Heart left ventricle (tissue), 16 donors: ENCODE data around the gene USP10. TPM values are rescaled to one million over a fixed set of nuclear protein-coding genes. Genes with fewer than 3 reads are reported as not detected.
A peak's percentile ranks its signal among the peaks of the same experiment; 100 is the strongest.

Experiments
- ATAC-seq, 4 donors: fragments of 200-7000 bp; cut with Tn5 transposase; one replicate each; pipeline ENCODE4 v1.9.1; 2020 to 2022; ENCODE audit warnings: moderate library complexity in 4 of 4, mild to moderate bottlenecking in 3 of 4, moderate number of reproducible peaks in 1 of 4
- DNase-seq, 5 donors: peaks; one replicate each; pipeline ENCODE4 v3.0.0-alpha.2; 2020
- H3K27ac ChIP-seq, 12 donors: fragments of 200-600 bp; sonication (generic) in 4 of 12; one replicate each; pipeline versions ENCODE4 v1.5.0 to v1.8.0; 2016 to 2022; ENCODE audit warnings: mild to moderate bottlenecking in 2 of 12
- H3K27me3 ChIP-seq, 9 donors: fragments of 200-600 bp; sonication (generic) in 2 of 9; one replicate each; pipeline versions ENCODE4 v1.5.1 to v1.8.0; 2016 to 2022; ENCODE audit warnings: mild to moderate bottlenecking in 3 of 9
- H3K36me3 ChIP-seq, 9 donors: fragments of 200-600 bp; sonication (generic) in 2 of 9; one replicate each; pipeline versions ENCODE4 v1.5.0 to v1.8.0; 2018 to 2022; ENCODE audit warnings: mild to moderate bottlenecking in 2 of 9
- H3K4me1 ChIP-seq, 12 donors: fragments of 200-600 bp; sonication (generic) in 4 of 12; one replicate each; pipeline versions ENCODE4 v1.5.0 to v1.8.0; 2016 to 2022; ENCODE audit warnings: mild to moderate bottlenecking in 3 of 12
- H3K4me3 ChIP-seq, 12 donors: fragments of 200-600 bp; sonication (generic) in 4 of 12; one replicate each; pipeline versions ENCODE4 v1.5.0 to v1.8.0; 2017 to 2022; ENCODE audit warnings: mild to moderate bottlenecking in 9 of 12, moderate library complexity in 4 of 12
- H3K9me3 ChIP-seq, 12 donors: fragments of 200-600 bp; sonication (generic) in 4 of 12; one replicate each; pipeline versions ENCODE4 v1.5.0 to v1.8.0; 2016 to 2022; ENCODE audit warnings: mild to moderate bottlenecking in 1 of 12
- POLR2A ChIP-seq, 2 donors: fragments of 450-650 bp; IDR thresholded peaks; one replicate each; pipeline ENCODE4 v1.6.1; 2017; ENCODE audit warnings: antibody characterized with exemption in 2 of 2, mild to moderate bottlenecking in 2 of 2, moderate library complexity in 2 of 2
- WGBS, 4 donors: extraction: QIAGEN DNeasy Blood & Tissue Kit in 2 of 4; methylation state at CpG; one replicate each; pipeline versions ENCODE4 v1.1.5 to v1.1.7; 2013 to 2018; 5-methylcytosine and 5-hydroxymethylcytosine counted together
- intact Hi-C, 10 donors: fragments of 100-400 bp; cut with DNase I; formaldehyde crosslinking; loops; one replicate each; pipeline versions ENCODE4 v1.11.1 to v1.14.2; 2022
- polyA plus RNA-seq, 2 donors: library from polyadenylated mRNA; stranded (reverse); fragments of 200-250 nt; gene quantifications; one replicate each; pipeline ENCODE4 v1.2.3, GENCODE V29; 2013
- total RNA-seq, 9 donors: library from RNA; depleted of rRNA in 2 of 9; stranded (reverse); fragments of >200 nt in 2 of 9; fragmentation: NEBNext Ultra II Directional in 3 of 9; extraction: Animal tissue kit (Norgen Biotek cat#: 25700) in 3 of 9; gene quantifications; one replicate each; pipeline versions ENCODE4 v1.1.0 to v1.2.4, GENCODE V29; 2016 to 2023
- TF ChIP-seq, protein P1 (sequence below), 12 donors: fragments of 200-600 bp; sonication (generic) in 4 of 12; IDR thresholded peaks; one replicate each; pipeline versions ENCODE4 v1.5.0 to v1.8.0; 2018 to 2022; ENCODE audit warnings: antibody characterized with exemption in 12 of 12, mild to moderate bottlenecking in 5 of 12
- donor health status: ischemic (EF 13 %, LVEDD 7.1; RV severe dilation, severe dysfunction).
- donor health status: healthy with polysubstance abuse.
- donor health status: DM: no; HTN: yes; CAD: no.
- donor health status: DM: no; HTN: no; CAD: no.
- donor health status: ischemic (EF 25% LVEDD 6.9; RV normal size, moderate dysfunction).
- donor health status: ischemic (EF 25% LVEDD 5.7; RV mildly dilated, moderate dysfunction).
- donor health status: healthy.
- donor health status: DM: yes; HTN: yes; CAD: no.
- donor health status: ischemic (EF 35%, LVEDD 5.7; RV mildly dilated, moderate dysfunction).
- donor health status: nonischemic (EF 11% LVEDD 7.7; RV severe dilation, severe dysfunction).
- donor health status: DM: yes; HTN: yes; CAD: no.
- donor health status: PGD.
- donor health status: ischemic (EF 29% LVEDD 5.4; RV normal size, mild dysfunction).
- donor health status: nonischemic (EF 23%, LVEDD 6.1; RV moderate dilation, normal function).

Gene USP10
- total and polyA plus RNA-seq, 11 donors: 17.8 to 73.5 (median 61.6) TPM

DNA sequence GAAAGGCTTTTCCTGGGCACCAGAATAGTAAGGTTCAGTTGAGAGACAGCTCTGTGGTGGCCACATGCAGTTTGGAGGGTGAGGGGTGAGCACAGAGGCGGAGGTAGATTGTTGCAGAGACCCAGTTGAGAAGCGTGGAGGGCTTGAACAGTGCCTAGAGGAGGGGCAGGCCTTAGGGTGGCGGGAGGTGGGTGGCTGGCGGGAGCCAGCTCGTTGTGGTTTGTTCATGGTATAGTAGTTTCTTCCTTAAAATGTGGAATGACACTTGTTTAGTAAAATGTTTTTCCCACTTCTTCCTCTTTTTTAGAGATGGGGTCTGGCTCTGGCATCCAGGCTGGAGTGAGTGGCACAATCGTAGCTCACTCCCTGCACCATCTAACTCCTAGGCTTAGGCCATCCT, 14.2 kb downstream of the USP10 start:
- H3K4me3 ChIP-seq: no peak overlapping the region
- DNase-seq (no peak), ATAC-seq (peak in 1 of 4 donors; percentile 31)
- no peak for TF ChIP-seq POLR2A (IDR thresholded peaks at IDR 0.05)
- TF ChIP-seq, protein P1, sequence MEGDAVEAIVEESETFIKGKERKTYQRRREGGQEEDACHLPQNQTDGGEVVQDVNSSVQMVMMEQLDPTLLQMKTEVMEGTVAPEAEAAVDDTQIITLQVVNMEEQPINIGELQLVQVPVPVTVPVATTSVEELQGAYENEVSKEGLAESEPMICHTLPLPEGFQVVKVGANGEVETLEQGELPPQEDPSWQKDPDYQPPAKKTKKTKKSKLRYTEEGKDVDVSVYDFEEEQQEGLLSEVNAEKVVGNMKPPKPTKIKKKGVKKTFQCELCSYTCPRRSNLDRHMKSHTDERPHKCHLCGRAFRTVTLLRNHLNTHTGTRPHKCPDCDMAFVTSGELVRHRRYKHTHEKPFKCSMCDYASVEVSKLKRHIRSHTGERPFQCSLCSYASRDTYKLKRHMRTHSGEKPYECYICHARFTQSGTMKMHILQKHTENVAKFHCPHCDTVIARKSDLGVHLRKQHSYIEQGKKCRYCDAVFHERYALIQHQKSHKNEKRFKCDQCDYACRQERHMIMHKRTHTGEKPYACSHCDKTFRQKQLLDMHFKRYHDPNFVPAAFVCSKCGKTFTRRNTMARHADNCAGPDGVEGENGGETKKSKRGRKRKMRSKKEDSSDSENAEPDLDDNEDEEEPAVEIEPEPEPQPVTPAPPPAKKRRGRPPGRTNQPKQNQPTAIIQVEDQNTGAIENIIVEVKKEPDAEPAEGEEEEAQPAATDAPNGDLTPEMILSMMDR (IDR thresholded peaks at IDR 0.05): no peak
- peaks cover 0 to 13% (median 0%) of the 10 kb centered on the region in 9 donors for H3K36me3 ChIP-seq
- no peak overlapping the region for H3K27ac ChIP-seq
- no peaks in the 10 kb centered on the region for H3K9me3 ChIP-seq
- intact Hi-C loops: no loop called here
- H3K4me1 ChIP-seq: peaks cover 0 to 65% (median 28%) of the 10 kb centered on the region in 12 donors
- H3K27me3 ChIP-seq: no peaks in the 10 kb centered on the region
- 78 to 89% (median 83%) methylated on average over 6 of the region's 6 CpGs for WGBS, 4 donors

DNA sequence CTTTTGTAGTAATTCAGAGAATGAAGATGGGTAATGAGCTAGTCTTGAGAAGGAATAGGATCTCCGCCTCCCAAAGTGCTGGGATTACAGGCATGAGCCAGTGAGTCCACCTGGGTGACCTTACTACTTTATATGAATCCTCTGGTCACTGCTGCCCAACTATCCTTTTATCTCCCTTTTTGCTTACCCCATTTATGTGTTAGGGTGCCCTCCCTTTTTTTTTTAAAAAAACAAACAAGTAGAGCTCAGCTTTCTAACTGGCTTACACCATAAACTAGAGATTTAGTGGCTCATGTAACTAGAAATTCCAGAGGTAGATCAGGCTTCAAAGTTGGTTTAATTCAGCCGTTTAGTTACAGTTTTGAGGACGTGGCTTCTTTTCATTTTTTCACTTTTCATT, 15.6 kb downstream of the USP10 start:
- 76 to 87% (median 85%) methylated on average over 3 of the region's 3 CpGs for WGBS, 4 donors
- Histone ChIP-seq H3K9me3 (no peaks in the 10 kb centered on the region), H3K4me3 (no peak overlapping the region), H3K27me3 (no peaks in the 10 kb centered on the region), H3K4me1 (peaks cover 0 to 63% (median 31%) of the 10 kb centered on the region in 12 donors), H3K36me3 (peaks cover 0 to 13% (median 0%) of the 10 kb centered on the region in 9 donors), H3K27ac (no peak overlapping the region)
- DNase-seq (no peak), ATAC-seq (no peak)
- TF ChIP-seq, protein P1 (IDR thresholded peaks at IDR 0.05): no peak
- no peak for TF ChIP-seq POLR2A (IDR thresholded peaks at IDR 0.05)
- intact Hi-C loops: no loop called here

DNA sequence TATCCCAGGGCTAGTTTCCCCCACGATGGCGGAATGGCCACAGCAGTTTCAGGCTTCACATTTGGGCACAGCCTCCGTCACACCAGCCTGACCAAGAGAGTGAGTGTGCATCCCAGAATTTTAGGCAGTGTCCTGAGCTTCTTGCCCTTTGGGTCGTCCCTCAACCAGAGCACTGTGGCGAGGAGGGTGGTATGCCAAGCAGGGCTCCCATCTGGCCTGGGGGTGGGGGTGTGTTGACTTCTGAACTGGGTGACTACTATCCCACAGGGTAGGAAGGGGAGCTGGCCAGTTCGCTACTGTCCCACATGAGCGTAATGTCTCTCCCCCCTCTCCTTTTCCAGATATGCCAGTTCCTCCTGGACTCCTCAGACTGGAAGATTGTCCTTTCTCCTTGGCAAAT, 16.1 kb downstream of the USP10 start:
- no peaks in the 10 kb centered on the region for H3K9me3 ChIP-seq
- WGBS, 4 donors: 90 to 97% (median 94%) methylated on average over 7 of the region's 7 CpGs
- TF ChIP-seq, protein P1 (IDR thresholded peaks at IDR 0.05): no peak
- no peak for TF ChIP-seq POLR2A (IDR thresholded peaks at IDR 0.05)
- intact Hi-C loops: no loop called here
- H3K27me3 ChIP-seq: no peaks in the 10 kb centered on the region
- H3K4me1 ChIP-seq: peaks cover 0 to 60% (median 26%) of the 10 kb centered on the region in 12 donors
- ATAC-seq (peak in 1 of 4 donors; percentile 33), DNase-seq (no peak)
- H3K27ac ChIP-seq: no peak overlapping the region
- peaks cover 0 to 13% (median 0%) of the 10 kb centered on the region in 9 donors for H3K36me3 ChIP-seq
- no peak overlapping the region for H3K4me3 ChIP-seq

DNA sequence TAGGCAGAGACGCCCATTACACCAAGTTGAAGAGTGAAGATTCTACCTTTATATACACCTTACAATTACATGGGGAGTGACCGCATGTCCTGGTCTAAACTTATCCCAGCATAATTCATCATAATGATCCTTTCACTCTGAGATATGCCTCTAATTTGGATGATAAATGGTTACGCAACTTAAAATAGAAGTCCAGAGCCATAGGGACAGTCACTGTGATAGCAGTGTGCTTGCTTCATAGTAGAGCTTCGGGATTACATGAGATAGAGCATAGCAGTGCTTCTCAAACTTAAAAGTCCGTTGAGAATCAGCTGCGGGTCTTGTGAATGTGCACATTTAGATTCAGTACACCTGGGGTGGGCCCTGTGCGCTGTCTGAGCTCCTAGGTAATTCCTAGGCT, 16.9 kb downstream of the USP10 start:
- TF ChIP-seq POLR2A (IDR thresholded peaks at IDR 0.05): no peak
- TF ChIP-seq, protein P1 (IDR thresholded peaks at IDR 0.05): no peak
- peak in 3 of 4 donors; percentile 41 to 53 (median 49) for ATAC-seq

More for the DNA sequence above, 16.9 kb downstream of the USP10 start:
- WGBS, 4 donors: 56 to 64% (median 62%) methylated on average over 7 of the region's 7 CpGs
- H3K27ac ChIP-seq: no peak overlapping the region
- no peaks in the 10 kb centered on the region for H3K9me3 ChIP-seq
- no peaks in the 10 kb centered on the region for H3K27me3 ChIP-seq
- DNase-seq: no peak
- H3K36me3 ChIP-seq: peaks cover 0 to 13% (median 0%) of the 10 kb centered on the region in 9 donors
- intact Hi-C loops: no loop called here
- H3K4me3 ChIP-seq: no peak overlapping the region
- peaks cover 0 to 52% (median 22%) of the 10 kb centered on the region in 12 donors for H3K4me1 ChIP-seq
